Measurements from ENCODE around the gene ELN.

ELN gene

GRCh38 chr7:74013539-74014272 lies 14.3 kb upstream of the ELN start:
- H3K27ac ChIP-seq (ENCODE audit: low read depth, low read length, severe bottlenecking): no peak overlapping the region
- H3K36me3 ChIP-seq (ENCODE audit: control insufficient read depth, insufficient read depth, low read length): no peaks in the 10 kb centered on the region
- no peak overlapping the region for H3K4me3 ChIP-seq (ENCODE audit: extremely low read depth, insufficient read depth, low read length, poor library complexity, severe bottlenecking)
- peaks cover 6% of the 10 kb centered on the region for H3K4me1 ChIP-seq (ENCODE audit: control insufficient read depth, insufficient read depth, low read length, poor library complexity, severe bottlenecking)
- 89 to 91% methylated on average over 15 to 16 of the region's 16 CpGs for WGBS, 2 experiments (ENCODE audit: insufficient coverage in 2 of 2)
- H3K9me3 ChIP-seq (ENCODE audit: control insufficient read depth, low read length): no peaks in the 10 kb centered on the region

GRCh38 chr7:74014931-74015330 lies 13.0 kb upstream of the ELN start:
- Histone ChIP-seq H3K4me3 (ENCODE audit: extremely low read depth, insufficient read depth, low read length, poor library complexity, severe bottlenecking) (no peak overlapping the region), H3K4me1 (ENCODE audit: control insufficient read depth, insufficient read depth, low read length, poor library complexity, severe bottlenecking) (peaks cover 6% of the 10 kb centered on the region), H3K9me3 (ENCODE audit: control insufficient read depth, low read length) (no peaks in the 10 kb centered on the region), H3K27ac (ENCODE audit: low read depth, low read length, severe bottlenecking) (no peak overlapping the region), H3K36me3 (ENCODE audit: control insufficient read depth, insufficient read depth, low read length) (no peaks in the 10 kb centered on the region)
- WGBS, 2 experiments (ENCODE audit: insufficient coverage in 2 of 2): 93 to 94% methylated on average over 2 to 5 of the region's 6 CpGs

GRCh38 chr7:74015670-74016069 lies 12.3 kb upstream of the ELN start:
- no peak overlapping the region for H3K27ac ChIP-seq (ENCODE audit: low read depth, low read length, severe bottlenecking)
- H3K9me3 ChIP-seq (ENCODE audit: control insufficient read depth, low read length): no peaks in the 10 kb centered on the region
- H3K4me1 ChIP-seq (ENCODE audit: control insufficient read depth, insufficient read depth, low read length, poor library complexity, severe bottlenecking): peaks cover 6% of the 10 kb centered on the region
- 93 to 100% methylated on average over 1 to 4 of the region's 4 CpGs for WGBS, 2 experiments (ENCODE audit: insufficient coverage in 2 of 2)
- no peaks in the 10 kb centered on the region for H3K36me3 ChIP-seq (ENCODE audit: control insufficient read depth, insufficient read depth, low read length)
- H3K4me3 ChIP-seq (ENCODE audit: extremely low read depth, insufficient read depth, low read length, poor library complexity, severe bottlenecking): no peak overlapping the region

GRCh38 chr7:74017125-74017524 lies 10.8 kb upstream of the ELN start:
- Histone ChIP-seq H3K4me1 (ENCODE audit: control insufficient read depth, insufficient read depth, low read length, poor library complexity, severe bottlenecking) (peaks cover 10% of the 10 kb centered on the region), H3K36me3 (ENCODE audit: control insufficient read depth, insufficient read depth, low read length) (no peaks in the 10 kb centered on the region), H3K27ac (ENCODE audit: low read depth, low read length, severe bottlenecking) (no peak overlapping the region), H3K9me3 (ENCODE audit: control insufficient read depth, low read length) (no peaks in the 10 kb centered on the region), H3K4me3 (ENCODE audit: extremely low read depth, insufficient read depth, low read length, poor library complexity, severe bottlenecking) (no peak overlapping the region)
- 81 to 85% methylated on average over 5 of the region's 6 CpGs for WGBS, 2 experiments (ENCODE audit: insufficient coverage in 2 of 2)

- H3K4me3 ChIP-seq (ENCODE audit: extremely low read depth, insufficient read depth, low read length, poor library complexity, severe bottlenecking): no peak overlapping the region
- 80 to 88% methylated on average over 9 to 10 of the region's 10 CpGs for WGBS, 2 experiments (ENCODE audit: insufficient coverage in 2 of 2)
- no peak overlapping the region for H3K27ac ChIP-seq (ENCODE audit: low read depth, low read length, severe bottlenecking)
- H3K4me1 ChIP-seq (ENCODE audit: control insufficient read depth, insufficient read depth, low read length, poor library complexity, severe bottlenecking): peaks cover 8% of the 10 kb centered on the region
- H3K9me3 ChIP-seq (ENCODE audit: control insufficient read depth, low read length): no peaks in the 10 kb centered on the region
- no peaks in the 10 kb centered on the region for H3K36me3 ChIP-seq (ENCODE audit: control insufficient read depth, insufficient read depth, low read length)
Observed at GRCh38 chr7:74018246-74018895, 9.6 kb upstream of the ELN start.

GRCh38 chr7:74019149-74019548 lies 8.8 kb upstream of the ELN start:
- WGBS, 2 experiments (ENCODE audit: insufficient coverage in 2 of 2): 77 to 88% methylated on average over 4 of the region's 5 CpGs
- no peaks in the 10 kb centered on the region for H3K36me3 ChIP-seq (ENCODE audit: control insufficient read depth, insufficient read depth, low read length)
- no peaks in the 10 kb centered on the region for H3K9me3 ChIP-seq (ENCODE audit: control insufficient read depth, low read length)
- no peak overlapping the region for H3K4me3 ChIP-seq (ENCODE audit: extremely low read depth, insufficient read depth, low read length, poor library complexity, severe bottlenecking)
- H3K4me1 ChIP-seq (ENCODE audit: control insufficient read depth, insufficient read depth, low read length, poor library complexity, severe bottlenecking): peaks cover 8% of the 10 kb centered on the region
- H3K27ac ChIP-seq (ENCODE audit: low read depth, low read length, severe bottlenecking): no peak overlapping the region

- Histone ChIP-seq H3K36me3 (ENCODE audit: control insufficient read depth, insufficient read depth, low read length) (no peaks in the 10 kb centered on the region), H3K9me3 (ENCODE audit: control insufficient read depth, low read length) (no peaks in the 10 kb centered on the region), H3K4me1 (ENCODE audit: control insufficient read depth, insufficient read depth, low read length, poor library complexity, severe bottlenecking) (peaks cover 8% of the 10 kb centered on the region), H3K4me3 (ENCODE audit: extremely low read depth, insufficient read depth, low read length, poor library complexity, severe bottlenecking) (no peak overlapping the region), H3K27ac (ENCODE audit: low read depth, low read length, severe bottlenecking) (no peak overlapping the region)
- WGBS, 2 experiments (ENCODE audit: insufficient coverage in 2 of 2): 97 to 98% methylated on average over 4 to 9 of the region's 9 CpGs
Observed at GRCh38 chr7:74020390-74020789, 7.6 kb upstream of the ELN start.

GRCh38 chr7:74021546-74022320 lies 6.2 kb upstream of the ELN start:
- no peak overlapping the region for H3K4me3 ChIP-seq (ENCODE audit: extremely low read depth, insufficient read depth, low read length, poor library complexity, severe bottlenecking)
- WGBS, 2 experiments (ENCODE audit: insufficient coverage in 2 of 2): 84% methylated on average over 24 to 25 of the region's 26 CpGs
- H3K27ac ChIP-seq (ENCODE audit: low read depth, low read length, severe bottlenecking): no peak overlapping the region
- H3K9me3 ChIP-seq (ENCODE audit: control insufficient read depth, low read length): no peaks in the 10 kb centered on the region
- peaks cover 8% of the 10 kb centered on the region for H3K4me1 ChIP-seq (ENCODE audit: control insufficient read depth, insufficient read depth, low read length, poor library complexity, severe bottlenecking)
- H3K36me3 ChIP-seq (ENCODE audit: control insufficient read depth, insufficient read depth, low read length): no peaks in the 10 kb centered on the region

GRCh38 chr7:74022507-74022906 lies 5.5 kb upstream of the ELN start:
- Histone ChIP-seq H3K4me1 (ENCODE audit: control insufficient read depth, insufficient read depth, low read length, poor library complexity, severe bottlenecking) (peaks cover 11% of the 10 kb centered on the region), H3K36me3 (ENCODE audit: control insufficient read depth, insufficient read depth, low read length) (no peaks in the 10 kb centered on the region), H3K4me3 (ENCODE audit: extremely low read depth, insufficient read depth, low read length, poor library complexity, severe bottlenecking) (no peak overlapping the region), H3K9me3 (ENCODE audit: control insufficient read depth, low read length) (no peaks in the 10 kb centered on the region), H3K27ac (ENCODE audit: low read depth, low read length, severe bottlenecking) (no peak overlapping the region)
- WGBS, 2 experiments (ENCODE audit: insufficient coverage in 2 of 2): 89 to 94% methylated on average over 2 to 4 of the region's 7 CpGs

GRCh38 chr7:74023092-74023536 lies 4.9 kb upstream of the ELN start:
- no peaks in the 10 kb centered on the region for H3K9me3 ChIP-seq (ENCODE audit: control insufficient read depth, low read length)

More at GRCh38 chr7:74023092-74023536, 4.9 kb upstream of the ELN start:
- Histone ChIP-seq H3K27ac (ENCODE audit: low read depth, low read length, severe bottlenecking) (no peak overlapping the region), H3K4me3 (ENCODE audit: extremely low read depth, insufficient read depth, low read length, poor library complexity, severe bottlenecking) (no peak overlapping the region), H3K36me3 (ENCODE audit: control insufficient read depth, insufficient read depth, low read length) (no peaks in the 10 kb centered on the region), H3K4me1 (ENCODE audit: control insufficient read depth, insufficient read depth, low read length, poor library complexity, severe bottlenecking) (peaks cover 13% of the 10 kb centered on the region)
- WGBS, 2 experiments (ENCODE audit: insufficient coverage in 2 of 2): 26 to 33% methylated on average over 2 to 12 of the region's 12 CpGs

Data from mesodermal cell (in vitro differentiated cells).